RWPE2 (cell line): ENCODE results near the gene ARFGEF3.

Experiments
- ATAC-seq: fragments of 200-7000 bp; cut with Tn5 transposase; 3 replicates; pipeline ENCODE4 v1.9.1; 2021; ENCODE audit warnings: low read depth
- DNase-seq: peaks from one replicate; pipeline ENCODE4 v3.0.0-alpha.2; 2020; ENCODE audit warnings: low spot score
- H3K27ac ChIP-seq: fragments of 450-650 bp; 2 replicates; pipeline ENCODE4 v1.5.1; 2017; ENCODE audit warnings: mild to moderate bottlenecking; ENCODE audit not compliant: poor library complexity, severe bottlenecking
- H3K27me3 ChIP-seq: fragments of 250-450 bp; sonication (Bioruptor Pico); 2 replicates; pipeline ENCODE4 v1.5.1; 2021; ENCODE audit warnings: mild to moderate bottlenecking, moderate library complexity; ENCODE audit not compliant: insufficient read depth, poor library complexity, severe bottlenecking
- H3K36me3 ChIP-seq: fragments of 250-450 bp; sonication (Bioruptor Pico); 2 replicates; pipeline ENCODE4 v1.5.1; 2020; ENCODE audit warnings: low read depth, mild to moderate bottlenecking, moderate library complexity
- H3K4me1 ChIP-seq: fragments of 250-450 bp; sonication (Bioruptor Pico); 2 replicates; pipeline ENCODE4 v1.5.1; 2021; ENCODE audit warnings: mild to moderate bottlenecking, moderate library complexity; ENCODE audit not compliant: insufficient read depth, poor library complexity, severe bottlenecking
- H3K4me3 ChIP-seq: fragments of 250-450 bp; sonication (Bioruptor Pico); 2 replicates; pipeline ENCODE4 v1.5.1; 2021; ENCODE audit warnings: mild to moderate bottlenecking, moderate library complexity; ENCODE audit not compliant: severe bottlenecking
- H3K9me3 ChIP-seq: fragments of 250-450 bp; sonication (Bioruptor Pico); 2 replicates; pipeline ENCODE4 v1.5.1; 2021; ENCODE audit warnings: mild to moderate bottlenecking, moderate library complexity; ENCODE audit not compliant: severe bottlenecking
- TF ChIP-seq, protein P1 (sequence below): fragments of 450-650 bp; IDR thresholded peaks from one replicate; pipeline ENCODE4 v1.5.1; 2017; ENCODE audit warnings: mild to moderate bottlenecking, moderate library complexity; ENCODE audit not compliant: poor library complexity, severe bottlenecking

ARFGEF3 gene

DNA sequence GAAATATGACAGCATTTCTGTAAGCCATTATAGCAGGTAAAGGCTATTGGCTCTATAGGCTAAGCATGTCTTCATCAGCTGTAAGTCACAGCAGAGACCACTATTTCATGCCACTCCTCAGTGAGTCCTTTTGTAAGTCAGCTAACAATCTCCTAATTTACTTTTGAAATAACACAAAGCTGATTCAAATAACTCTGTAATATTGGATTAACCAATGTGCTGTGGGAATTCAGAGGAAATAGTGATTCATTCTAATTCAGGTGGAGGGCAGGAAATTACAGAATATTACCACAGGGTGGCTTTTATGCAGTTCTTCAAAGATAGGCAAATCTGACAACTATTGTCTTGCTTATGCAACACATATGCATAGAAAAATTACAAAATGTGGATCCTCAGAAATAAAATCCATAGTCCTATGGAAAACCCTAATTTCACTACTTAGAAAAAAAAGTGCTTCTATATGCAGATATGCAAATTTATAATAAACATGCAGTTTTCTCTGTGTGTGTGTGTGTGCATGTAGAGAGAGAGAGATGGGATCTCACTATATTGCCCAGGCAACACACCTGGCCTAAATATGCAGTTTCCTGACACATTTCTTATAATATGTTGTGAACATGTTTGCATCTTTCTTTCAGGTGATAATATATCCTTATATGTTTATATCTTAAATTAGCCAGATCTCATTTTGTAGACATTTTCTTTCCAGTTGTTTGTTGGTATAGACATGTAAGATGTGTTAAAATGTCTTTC is 211.1 kb downstream of the ARFGEF3 start:
- no peaks in the 10 kb centered on the region for H3K27me3 ChIP-seq
- no peaks in the 10 kb centered on the region for H3K36me3 ChIP-seq
- no peak overlapping the region for H3K27ac ChIP-seq
- no peak overlapping the region for H3K4me3 ChIP-seq
- no peak for DNase-seq
- peaks cover 5% of the 10 kb centered on the region for H3K4me1 ChIP-seq
- TF ChIP-seq, protein P1, sequence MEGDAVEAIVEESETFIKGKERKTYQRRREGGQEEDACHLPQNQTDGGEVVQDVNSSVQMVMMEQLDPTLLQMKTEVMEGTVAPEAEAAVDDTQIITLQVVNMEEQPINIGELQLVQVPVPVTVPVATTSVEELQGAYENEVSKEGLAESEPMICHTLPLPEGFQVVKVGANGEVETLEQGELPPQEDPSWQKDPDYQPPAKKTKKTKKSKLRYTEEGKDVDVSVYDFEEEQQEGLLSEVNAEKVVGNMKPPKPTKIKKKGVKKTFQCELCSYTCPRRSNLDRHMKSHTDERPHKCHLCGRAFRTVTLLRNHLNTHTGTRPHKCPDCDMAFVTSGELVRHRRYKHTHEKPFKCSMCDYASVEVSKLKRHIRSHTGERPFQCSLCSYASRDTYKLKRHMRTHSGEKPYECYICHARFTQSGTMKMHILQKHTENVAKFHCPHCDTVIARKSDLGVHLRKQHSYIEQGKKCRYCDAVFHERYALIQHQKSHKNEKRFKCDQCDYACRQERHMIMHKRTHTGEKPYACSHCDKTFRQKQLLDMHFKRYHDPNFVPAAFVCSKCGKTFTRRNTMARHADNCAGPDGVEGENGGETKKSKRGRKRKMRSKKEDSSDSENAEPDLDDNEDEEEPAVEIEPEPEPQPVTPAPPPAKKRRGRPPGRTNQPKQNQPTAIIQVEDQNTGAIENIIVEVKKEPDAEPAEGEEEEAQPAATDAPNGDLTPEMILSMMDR = peak; percentile 30
- peak; percentile 61; the same call in 2 of the 3 replicates for ATAC-seq
- H3K9me3 ChIP-seq = no peaks in the 10 kb centered on the region

DNA sequence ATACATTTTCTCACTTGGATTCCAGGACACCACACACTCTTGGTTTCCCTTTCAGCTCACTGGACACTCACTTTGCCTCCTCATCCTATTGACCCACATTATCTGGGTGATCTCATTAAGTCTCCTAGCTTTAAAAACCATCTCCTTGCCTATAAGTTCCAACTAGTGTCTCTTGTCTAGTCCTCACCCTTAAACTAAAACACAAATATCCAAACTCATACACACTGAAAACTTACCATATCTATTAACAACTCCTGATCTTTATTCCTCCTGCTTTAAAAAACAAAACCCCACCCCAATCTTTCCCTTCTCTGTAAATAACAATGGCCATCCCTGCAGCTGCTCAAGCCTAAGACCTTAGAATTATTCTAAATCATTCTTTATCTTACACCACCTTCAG is 212.5 kb downstream of the ARFGEF3 start:
- Histone ChIP-seq H3K27ac (no peak overlapping the region), H3K9me3 (no peaks in the 10 kb centered on the region), H3K36me3 (no peaks in the 10 kb centered on the region), H3K4me1 (peaks cover 5% of the 10 kb centered on the region), H3K4me3 (no peak overlapping the region), H3K27me3 (no peaks in the 10 kb centered on the region)
- no peak for ATAC-seq
- DNase-seq = no peak
- TF ChIP-seq, protein P1 = no peak

DNA sequence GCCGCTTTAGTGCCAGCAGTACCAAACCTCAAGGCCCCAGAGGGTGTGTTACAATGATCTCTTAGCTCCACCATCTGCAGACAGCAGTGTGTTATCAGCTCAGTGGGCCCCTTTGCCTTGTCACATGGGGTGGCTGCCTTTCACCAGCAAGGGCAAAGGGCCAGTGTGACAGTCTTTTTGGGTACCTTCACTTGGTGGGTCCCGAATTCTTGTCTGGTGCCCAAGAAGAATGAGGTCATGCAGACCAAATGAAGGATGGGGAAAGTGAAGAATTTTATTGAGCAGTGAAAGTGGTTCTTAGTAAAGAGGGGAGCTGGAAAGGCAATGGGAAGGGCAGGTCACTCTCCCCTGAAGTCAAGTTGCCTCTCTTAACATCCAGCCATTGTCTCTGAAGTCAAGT is 213.1 kb downstream of the ARFGEF3 start:
- no peak overlapping the region for H3K4me3 ChIP-seq
- TF ChIP-seq, protein P1 = no peak
- H3K4me1 ChIP-seq = peaks cover 5% of the 10 kb centered on the region
- no peaks in the 10 kb centered on the region for H3K27me3 ChIP-seq
- no peaks in the 10 kb centered on the region for H3K9me3 ChIP-seq
- H3K27ac ChIP-seq = no peak overlapping the region
- ATAC-seq (no peak), DNase-seq (no peak)
- no peaks in the 10 kb centered on the region for H3K36me3 ChIP-seq

DNA sequence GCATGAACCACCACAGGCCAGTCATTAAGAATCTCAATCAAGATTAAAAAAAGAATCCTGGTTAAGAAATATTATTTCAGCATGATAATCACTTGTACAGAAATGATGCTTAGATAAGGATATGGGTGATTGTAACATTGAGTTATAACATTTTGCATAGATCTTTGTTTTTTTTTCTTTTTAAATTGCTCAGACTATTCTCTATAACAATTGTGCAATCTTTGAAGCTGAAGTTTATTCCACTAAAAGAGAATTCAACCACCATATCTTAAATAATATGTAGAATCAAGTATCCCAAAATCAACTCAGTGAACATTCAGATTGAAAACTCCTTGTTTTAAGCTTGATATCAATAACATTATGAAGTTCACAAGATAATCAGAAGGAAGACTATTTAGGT is 215.3 kb downstream of the ARFGEF3 start:
- DNase-seq = no peak
- Histone ChIP-seq H3K4me3 (no peak overlapping the region), H3K9me3 (no peaks in the 10 kb centered on the region), H3K36me3 (no peaks in the 10 kb centered on the region), H3K27ac (no peak overlapping the region), H3K27me3 (no peaks in the 10 kb centered on the region), H3K4me1 (peaks cover 5% of the 10 kb centered on the region)
- TF ChIP-seq, protein P1 = no peak
- no peak for ATAC-seq

DNA sequence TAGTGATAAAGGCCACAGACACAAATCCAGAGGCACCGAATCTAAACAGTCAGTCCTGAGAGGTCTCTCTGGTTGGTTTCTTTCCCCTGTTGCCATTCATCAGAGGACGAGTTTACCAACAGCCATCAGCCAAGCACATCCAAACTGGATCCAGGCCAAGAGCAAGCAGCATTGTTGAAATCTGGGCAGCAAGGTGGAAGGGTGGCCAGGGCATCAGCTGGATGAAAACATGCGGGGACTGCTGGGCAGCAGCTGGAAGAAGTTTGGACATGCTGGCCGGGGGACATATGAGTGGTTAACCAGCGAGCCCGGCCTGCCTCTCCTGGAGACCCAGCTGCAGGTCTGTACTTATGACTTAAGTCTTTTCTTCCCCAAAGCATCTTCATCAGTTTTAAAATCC is 216.1 kb downstream of the ARFGEF3 start, which contains the start of gene SMIM28:
Gene SMIM28 (plus strand): TSS at position 62 of the 400 bp plus-strand sequence. CDS start 168 bp downstream, at position 230.
- DNase-seq (no peak), ATAC-seq (no peak)
- Histone ChIP-seq H3K4me1 (no peaks in the 10 kb centered on the region), H3K4me3 (no peak within 1 kb of the TSS), H3K27me3 (no peaks in the 10 kb centered on the region), H3K27ac (no peak within 1 kb of the TSS), H3K36me3 (no peaks in the 10 kb centered on the region), H3K9me3 (no peaks in the 10 kb centered on the region)
- TF ChIP-seq, protein P1 = no peak
